HFFc6 (cell line): Measurements from ENCODE around the gene NUP93. TPM values are rescaled to one million over a fixed set of nuclear protein-coding genes. Genes with fewer than 3 reads are reported as not detected.

Source experiments
- DNase-seq: peaks from one replicate; pipeline ENCODE4 v3.0.0-alpha.2; 2018
- H3K27ac Mint-ChIP-seq: 2 replicates; pipeline ENCODE4 v1.8.0; 2020; ENCODE audit warnings: mild to moderate bottlenecking, mixed read lengths
- H3K27me3 Mint-ChIP-seq: 2 replicates; pipeline ENCODE4 v1.8.0; 2021; ENCODE audit warnings: mild to moderate bottlenecking, moderate library complexity, mixed read lengths; ENCODE audit not compliant: insufficient read depth
- H3K36me3 Mint-ChIP-seq: 2 replicates; pipeline ENCODE4 v1.8.0; 2021; ENCODE audit warnings: low read depth, mixed read lengths
- H3K4me1 Mint-ChIP-seq: 2 replicates; pipeline ENCODE4 v1.8.0; 2020; ENCODE audit warnings: low read depth, mixed read lengths
- H3K4me3 Mint-ChIP-seq: 2 replicates; pipeline ENCODE4 v1.8.0; 2020; ENCODE audit warnings: mild to moderate bottlenecking, moderate library complexity, mixed read lengths
- H3K9me3 Mint-ChIP-seq: 2 replicates; pipeline ENCODE4 v1.8.0; 2020; ENCODE audit warnings: mild to moderate bottlenecking, mixed read lengths
- CTCF ChIP-seq: fragments of 200-600 bp; sonication (generic); IDR thresholded peaks from 2 replicates; pipeline ENCODE4 v1.5.0; 2021; ENCODE audit warnings: antibody characterized with exemption, mild to moderate bottlenecking
- total RNA-seq, 6 experiments: library from RNA; stranded (reverse); fragmentation: NEBNext Ultra II Directional; extraction: Animal tissue kit (Norgen Biotek cat#: 25700); gene quantifications; 2 replicates in 1 of 6; 3 replicates in 5 of 6; pipeline ENCODE4 v1.2.3, GENCODE V29; 2021

The NUP93 gene
- total RNA-seq, 6 experiments from 2014 or later: 58.6 to 84.0 (median 78.8) TPM

DNA sequence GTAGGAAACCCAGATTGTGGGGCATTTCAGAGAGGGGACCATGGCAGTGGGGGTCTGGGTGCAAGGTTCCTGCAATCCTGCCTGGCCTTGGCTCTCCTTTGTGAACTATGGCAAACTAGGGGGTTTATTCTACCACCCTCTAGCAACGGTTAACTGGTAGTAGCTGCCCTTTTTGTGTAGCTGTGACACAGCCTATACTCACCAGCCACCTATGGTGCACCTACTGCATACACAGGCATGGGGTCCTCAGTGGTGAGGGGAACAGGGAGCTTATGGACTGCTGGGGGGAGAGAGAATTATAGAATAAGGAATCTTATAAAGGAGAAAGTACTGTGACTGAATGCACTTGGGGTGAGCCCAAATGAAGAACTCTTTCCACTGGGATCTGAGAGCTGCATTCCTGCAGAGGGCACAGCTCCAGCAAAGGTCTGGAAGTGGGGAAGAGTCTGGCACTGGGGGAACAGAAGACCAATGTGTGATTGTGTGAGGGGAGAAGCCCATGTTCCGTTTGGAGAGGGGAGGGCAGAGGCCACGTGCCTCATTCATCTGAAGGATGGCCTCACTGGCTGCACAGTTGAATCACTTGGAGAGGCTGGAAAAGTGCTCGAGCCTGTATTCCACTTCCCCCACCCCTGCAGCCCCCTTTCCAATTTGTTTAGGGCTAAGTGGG lies 45.5 kb upstream of the NUP93 start:
- Mint-ChIP-seq H3K4me1 (peaks cover 35% of the 10 kb centered on the region), H3K4me3 (no peak overlapping the region), H3K9me3 (peaks cover 12% of the 10 kb centered on the region), H3K36me3 (peaks cover 7% of the 10 kb centered on the region), H3K27ac (no peak overlapping the region), H3K27me3 (no peaks in the 10 kb centered on the region; the same call in none of the 2 replicates)
- DNase-seq: no peak
- TF ChIP-seq CTCF: no peak

DNA sequence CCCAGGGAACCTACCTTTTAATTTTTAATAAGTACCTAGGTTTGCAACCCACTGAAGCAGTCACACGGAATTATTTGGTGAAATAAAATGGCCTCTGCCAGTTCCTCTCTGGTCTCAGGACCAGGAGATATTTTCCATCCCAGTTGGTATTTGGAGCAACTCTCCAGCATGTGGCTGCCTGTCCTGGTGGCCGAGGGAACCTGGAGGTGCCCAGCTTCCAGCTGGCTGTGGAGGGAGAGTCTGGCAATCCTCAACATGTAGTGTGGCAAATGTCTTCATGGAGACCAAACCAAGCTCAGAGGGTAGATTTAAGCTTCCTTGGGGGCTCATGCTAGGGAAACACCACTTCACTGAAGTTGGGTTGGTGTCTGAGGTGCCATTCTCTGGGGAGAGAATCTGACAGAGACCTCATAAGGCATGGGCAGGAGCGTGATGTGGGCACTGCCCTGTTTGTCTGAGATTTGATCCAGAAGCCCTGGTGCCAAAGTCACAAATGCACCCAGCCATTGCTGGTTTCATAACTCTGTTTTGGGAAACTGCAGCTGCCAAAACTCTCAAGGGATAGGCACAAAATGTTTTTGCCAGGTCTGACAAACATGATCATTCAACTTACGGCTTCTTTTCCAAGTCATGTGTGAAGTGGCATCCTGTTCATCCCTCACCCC lies 44.9 kb upstream of the NUP93 start:
- H3K27me3 Mint-ChIP-seq: no peaks in the 10 kb centered on the region; the same call in none of the 2 replicates
- no peak overlapping the region for H3K27ac Mint-ChIP-seq
- H3K4me3 Mint-ChIP-seq: no peak overlapping the region
- H3K4me1 Mint-ChIP-seq: peaks cover 41% of the 10 kb centered on the region
- peaks cover 7% of the 10 kb centered on the region for H3K36me3 Mint-ChIP-seq
- no peak for DNase-seq
- TF ChIP-seq CTCF: no peak
- peaks cover 12% of the 10 kb centered on the region for H3K9me3 Mint-ChIP-seq

DNA sequence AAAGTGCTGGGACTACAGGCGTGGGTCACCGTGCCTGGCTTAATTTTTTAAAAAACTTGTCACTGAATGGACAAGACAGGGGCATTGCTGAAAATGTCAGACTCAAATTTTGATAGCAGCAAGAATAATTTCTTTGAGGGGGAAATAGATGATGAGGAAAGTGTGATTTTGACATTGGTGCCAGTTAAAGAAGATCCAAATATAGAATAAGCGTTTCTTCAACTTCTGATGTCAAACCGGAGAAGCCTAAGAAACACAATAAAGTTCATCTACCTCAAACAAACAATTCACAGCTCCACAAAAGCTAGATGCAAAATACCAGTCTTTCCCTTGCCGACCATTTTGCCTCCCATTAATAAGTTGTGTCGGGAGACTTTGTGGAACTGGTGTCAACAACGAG lies 43.2 kb upstream of the NUP93 start:
- H3K4me1 Mint-ChIP-seq: peaks cover 40% of the 10 kb centered on the region
- no peak overlapping the region for H3K27ac Mint-ChIP-seq
- DNase-seq: no peak
- peaks cover 7% of the 10 kb centered on the region for H3K36me3 Mint-ChIP-seq
- peaks cover 12% of the 10 kb centered on the region for H3K9me3 Mint-ChIP-seq
- no peaks in the 10 kb centered on the region; the same call in none of the 2 replicates for H3K27me3 Mint-ChIP-seq
- no peak for TF ChIP-seq CTCF
- H3K4me3 Mint-ChIP-seq: no peak overlapping the region

GRCh38 chr16:56688762-56689161 lies 41.2 kb upstream of the NUP93 start:
- TF ChIP-seq CTCF: no peak
- Mint-ChIP-seq H3K27me3 (no peaks in the 10 kb centered on the region; the same call in none of the 2 replicates), H3K4me1 (peaks cover 30% of the 10 kb centered on the region), H3K9me3 (peaks cover 12% of the 10 kb centered on the region), H3K4me3 (no peak overlapping the region), H3K27ac (no peak overlapping the region), H3K36me3 (peaks cover 7% of the 10 kb centered on the region)
- no peak for DNase-seq

DNA sequence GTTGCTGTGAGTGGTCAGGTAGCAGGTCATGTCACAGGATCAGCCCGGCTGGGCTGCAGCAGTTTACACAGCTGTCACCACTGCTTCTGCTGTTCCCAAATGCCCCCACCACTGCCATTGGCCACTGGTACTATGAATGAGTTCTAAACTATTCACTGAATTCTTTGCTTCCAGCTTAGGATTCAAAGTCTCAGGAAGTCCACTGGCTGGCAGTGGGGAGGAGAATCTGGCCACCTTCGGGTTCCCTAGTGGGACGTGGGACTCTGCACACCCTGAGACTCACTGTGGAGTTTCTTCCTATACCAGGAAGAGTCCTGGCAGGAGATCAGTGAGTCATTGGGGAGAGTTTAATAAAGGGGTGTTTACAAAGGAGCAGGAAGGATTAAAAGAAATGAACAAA lies 40.8 kb upstream of the NUP93 start:
- H3K4me3 Mint-ChIP-seq: no peak overlapping the region
- DNase-seq: peak; percentile 3
- H3K27me3 Mint-ChIP-seq: peaks cover 2% of the 10 kb centered on the region
- H3K36me3 Mint-ChIP-seq: peaks cover 7% of the 10 kb centered on the region
- no peak overlapping the region for H3K27ac Mint-ChIP-seq
- H3K9me3 Mint-ChIP-seq: peaks cover 12% of the 10 kb centered on the region
- H3K4me1 Mint-ChIP-seq: peaks cover 26% of the 10 kb centered on the region
- TF ChIP-seq CTCF: no peak
